AG09309 (cell line): ENCODE results near the gene DENND2A.
"Not testable (repeated sequence)": the region's sequence is repeated elsewhere in the genome, so short reads cannot be mapped to it uniquely, and the experiment has no call there.

Source experiments
- DNase-seq: peaks from one replicate; pipeline ENCODE4 v3.0.0-alpha.2; 2010; ENCODE audit warnings: low read depth
- H3K4me3 ChIP-seq: 2 replicates; pipeline ENCODE4 v1.5.1; 2011; ENCODE audit warnings: mild to moderate bottlenecking, low read depth, low read length, moderate library complexity; ENCODE audit not compliant: control insufficient read depth
- CTCF ChIP-seq: IDR thresholded peaks from 2 replicates; pipeline ENCODE4 v1.5.1; 2011; ENCODE audit warnings: mild to moderate bottlenecking, low read depth, low read length, inconsistent platforms; ENCODE audit not compliant: insufficient read depth, control insufficient read depth; ENCODE audit errors: missing control alignments

Gene DENND2A

DNA sequence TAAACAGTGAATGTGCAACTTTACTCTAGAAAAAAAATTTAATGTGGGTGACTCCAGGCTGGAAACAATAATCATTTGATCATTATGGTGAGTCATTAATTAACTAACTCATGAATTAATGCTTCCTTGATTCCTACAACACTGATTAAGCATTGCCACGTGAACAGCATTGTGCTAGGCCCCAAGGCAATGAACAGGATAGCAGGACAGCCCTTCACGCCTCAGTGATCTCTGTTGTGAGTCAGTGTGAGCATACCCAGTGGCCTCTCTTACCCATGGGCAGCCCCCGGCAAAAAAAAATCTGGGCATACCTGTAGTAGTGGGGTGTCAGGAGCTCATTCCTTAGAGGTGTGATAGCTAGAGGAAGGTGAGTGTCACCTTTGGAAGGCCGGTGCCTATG, 76.0 kb downstream of the DENND2A start:
- H3K4me3 ChIP-seq, result no peak overlapping the region
- no peak for DNase-seq
- no peak for TF ChIP-seq CTCF

- DNase-seq, result no peak
- no peak for TF ChIP-seq CTCF
- no peak overlapping the region for H3K4me3 ChIP-seq
These were observed 77.6 kb downstream of the DENND2A start for GRCh38 chr7:140562926-140563481.

DNA sequence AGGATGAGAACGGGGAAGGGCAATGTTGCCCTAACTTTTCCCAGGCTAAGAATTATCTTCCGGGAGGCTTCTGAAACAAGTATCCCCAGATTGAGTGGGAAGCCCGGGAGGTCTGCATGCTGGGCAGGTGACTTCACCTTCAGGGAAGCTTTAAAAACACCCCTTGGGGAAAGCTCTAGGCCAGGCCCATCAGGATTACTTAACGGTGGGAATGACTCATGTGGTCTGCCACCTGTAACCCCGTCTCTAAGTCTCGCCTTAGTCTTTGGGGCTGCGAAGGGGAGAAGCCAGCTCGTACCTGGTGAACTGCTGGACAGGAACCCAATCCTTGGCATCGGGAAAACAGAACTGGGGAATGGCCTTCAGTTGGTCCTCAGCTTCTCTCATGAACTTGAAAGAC, 81.2 kb downstream of the DENND2A start:
- H3K4me3 ChIP-seq, result no peak overlapping the region
- DNase-seq, result no peak
- TF ChIP-seq CTCF, result no peak

DNA sequence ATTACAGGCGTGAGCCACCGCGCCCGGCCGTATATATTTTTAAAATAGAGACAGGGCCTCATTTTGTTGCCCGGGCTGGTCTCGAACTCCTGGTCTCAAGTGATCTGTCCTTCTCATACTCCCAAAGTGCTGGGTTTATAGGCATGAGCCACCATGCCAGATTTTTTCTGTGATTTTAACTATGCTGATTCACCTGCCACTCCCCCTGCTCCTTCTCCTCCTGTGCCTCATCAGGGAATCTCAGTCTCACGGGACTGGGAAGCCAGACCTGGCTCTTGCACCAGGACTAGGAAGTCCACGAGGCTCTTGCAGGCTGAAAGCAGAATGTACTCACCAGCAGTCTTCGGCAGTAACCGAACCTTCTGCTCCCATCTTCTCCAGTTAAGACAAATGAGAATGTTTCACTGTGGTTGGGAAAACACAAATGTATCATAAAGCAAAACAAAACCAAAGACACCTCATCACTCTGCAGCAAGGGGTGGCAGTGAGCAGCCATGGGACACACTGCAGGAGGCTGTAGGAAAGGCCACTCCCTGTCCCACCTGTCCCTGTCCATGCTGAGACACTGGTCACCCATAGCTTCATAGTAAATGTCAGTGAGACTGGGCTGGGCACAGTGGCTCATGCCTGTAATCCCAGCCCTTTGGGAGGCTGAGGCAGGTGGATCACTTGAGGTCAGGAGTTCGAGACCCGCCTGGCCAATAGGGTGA, 82.6 kb downstream of the DENND2A start:
- no peak for TF ChIP-seq CTCF
- no peak for DNase-seq
- no peak overlapping the region for H3K4me3 ChIP-seq

- TF ChIP-seq CTCF, result no peak
- no peak overlapping the region for H3K4me3 ChIP-seq
- DNase-seq, result no peak
These were observed 83.5 kb downstream of the DENND2A start for GRCh38 chr7:140557069-140557468.

GRCh38 chr7:140553236-140553635, 87.4 kb downstream of the DENND2A start:
- H3K4me3 ChIP-seq, DNase-seq: not testable (repeated sequence)

DNA sequence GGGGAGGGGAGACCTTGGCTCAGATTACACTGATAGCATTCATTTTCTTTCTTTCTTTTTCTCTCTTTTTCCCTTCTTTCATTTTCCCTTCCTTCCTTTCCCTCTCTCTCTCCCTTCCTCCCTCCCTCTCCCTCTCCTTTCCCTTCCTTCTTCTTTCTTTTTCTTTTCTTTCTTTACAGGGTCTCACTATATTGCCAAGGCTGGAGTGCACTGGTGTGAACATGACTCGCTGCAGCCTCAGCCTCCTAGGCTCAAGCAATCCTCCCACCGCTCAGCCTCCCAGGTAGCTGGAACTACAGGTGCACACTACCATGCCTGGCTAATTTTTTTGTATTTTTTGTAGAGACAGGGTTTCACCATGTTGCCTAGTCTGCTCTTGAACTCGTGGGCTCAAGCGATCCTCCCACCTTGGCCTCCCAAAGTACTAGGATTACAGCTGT, 88.4 kb downstream of the DENND2A start:
- DNase-seq, result no peak
- no peak overlapping the region for H3K4me3 ChIP-seq
- no peak for TF ChIP-seq CTCF
